Epithelial cell of proximal tubule (primary cell): ENCODE measurements around the gene PRRT1B. TPM values are rescaled to one million over a fixed set of nuclear protein-coding genes. Genes with fewer than 3 reads are reported as not detected.

Source experiments
- DNase-seq: peaks from one replicate; pipeline ENCODE4 v3.0.0-alpha.2; 2011; ENCODE audit warnings: low read depth
- H3K4me3 ChIP-seq: 2 replicates; pipeline ENCODE4 v1.5.1; 2011; ENCODE audit warnings: low read depth, mild to moderate bottlenecking, low read length
- CTCF ChIP-seq: conservative IDR thresholded peaks from 2 replicates; pipeline ENCODE4 v1.5.1; 2012; ENCODE audit warnings: low read depth, mild to moderate bottlenecking, low read length
- total RNA-seq: library from RNA; depleted of rRNA; stranded (reverse); fragments of >200 nt; gene quantifications from 2 replicates; pipeline ENCODE4 v1.2.3, GENCODE V29; 2015

Gene PRRT1B
- total RNA-seq, 1 donor from 2014 or later = not detected

- TF ChIP-seq CTCF = no peak
- DNase-seq = no peak
- no peak overlapping the region for H3K4me3 ChIP-seq
These were observed 61.7 kb downstream of the PRRT1B start for GRCh38 chr9:131606896-131607567.

- no peak for TF ChIP-seq CTCF
- DNase-seq = no peak
- no peak overlapping the region for H3K4me3 ChIP-seq
These were observed 62.3 kb downstream of the PRRT1B start for GRCh38 chr9:131607591-131607990.

GRCh38 chr9:131608493-131609037, 63.2 kb downstream of the PRRT1B start:
- TF ChIP-seq CTCF = no peak
- DNase-seq = peak; percentile 43
- no peak overlapping the region for H3K4me3 ChIP-seq

Other genes with a start within 250 kb of the PRRT1B start
- 80.7 and 112 TPM in 2 replicates for gene PRRC2B, start 151.4 kb upstream of the PRRT1B start, total RNA-seq
- gene POMT1, start 42.6 kb upstream of the PRRT1B start, total RNA-seq = 20.9 and 22.4 TPM in 2 replicates
- gene UCK1, start 14.3 kb upstream of the PRRT1B start, total RNA-seq = 22.4 and 32.5 TPM in 2 replicates
- 34.8 and 38.1 TPM in 2 replicates for gene RAPGEF1, start 194.6 kb downstream of the PRRT1B start, total RNA-seq